Fibroblast of lung (primary cell): Measurements from ENCODE around the gene AGBL4. TPM values are rescaled to one million over a fixed set of nuclear protein-coding genes. Genes with fewer than 3 reads are reported as not detected.

Experiments used
- DNase-seq, 2 donors: peaks; one replicate each; pipeline versions ENCODE4 v3.0.0 to v3.0.0-alpha.2; 2010; ENCODE audit warnings: low read depth in 2 of 2
- H2AFZ ChIP-seq: 2 replicates; pipeline ENCODE4 v1.5.1; 2012; ENCODE audit warnings: low read length, control low read depth, inconsistent platforms
- H3K27ac ChIP-seq: 2 replicates; pipeline ENCODE4 v1.5.1; 2011; ENCODE audit warnings: low read length, control low read depth; ENCODE audit not compliant: insufficient read depth
- H3K27me3 ChIP-seq: 2 replicates; pipeline ENCODE4 v1.5.1; 2011; ENCODE audit warnings: mild to moderate bottlenecking, low read length; ENCODE audit not compliant: control insufficient read depth, insufficient read depth
- H3K36me3 ChIP-seq: 2 replicates; pipeline ENCODE4 v1.5.1; 2011; ENCODE audit warnings: low read length; ENCODE audit not compliant: control insufficient read depth, insufficient read depth
- H3K4me1 ChIP-seq: 2 replicates; pipeline ENCODE4 v1.5.1; 2011; ENCODE audit warnings: low read length; ENCODE audit not compliant: control insufficient read depth, insufficient read depth; ENCODE audit errors: extremely low read depth
- H3K4me2 ChIP-seq: 2 replicates; pipeline ENCODE4 v1.5.1; 2011; ENCODE audit warnings: low read length, control low read depth; ENCODE audit not compliant: insufficient read depth; ENCODE audit errors: extremely low read depth
- H3K4me3 ChIP-seq, 4 experiments: fragments of 200-600 bp in 1 of 4; sonication (generic) in 1 of 4; replicated peaks in 1 of 4; 2 replicates each; pipeline ENCODE4 v1.5.1; 2011 to 2016; ENCODE audit warnings: low read length in 4 of 4, low read depth in 3 of 4, mild to moderate bottlenecking in 3 of 4, control low read depth in 2 of 4, inconsistent platforms in 1 of 4, mixed read lengths in 1 of 4; ENCODE audit not compliant: insufficient read depth in 1 of 4; ENCODE audit errors: control extremely low read depth in 1 of 4
- H3K79me2 ChIP-seq: 2 replicates; pipeline ENCODE4 v1.5.1; 2012; ENCODE audit warnings: mild to moderate bottlenecking, low read length, inconsistent platforms; ENCODE audit not compliant: control insufficient read depth, insufficient read depth
- H3K9ac ChIP-seq: 2 replicates; pipeline ENCODE4 v1.5.1; 2011; ENCODE audit warnings: mild to moderate bottlenecking, low read length, control low read depth; ENCODE audit not compliant: insufficient read depth
- H3K9me3 ChIP-seq: 2 replicates; pipeline ENCODE4 v1.5.1; 2012; ENCODE audit warnings: low read depth, low read length; ENCODE audit not compliant: control insufficient read depth, insufficient read depth
- H4K20me1 ChIP-seq: 2 replicates; pipeline ENCODE4 v1.5.1; 2011; ENCODE audit warnings: low read length; ENCODE audit not compliant: control insufficient read depth, insufficient read depth; ENCODE audit errors: extremely low read depth
- EZH2 ChIP-seq: IDR thresholded peaks from 2 replicates; pipeline ENCODE4 v1.5.1; 2012; ENCODE audit warnings: low read length, control low read depth, mild to moderate bottlenecking; ENCODE audit errors: missing control alignments
- polyA plus RNA-seq, 2 donors: library from polyadenylated mRNA; depleted of rRNA in 1 of 2; stranded (reverse) in 1 of 2; unstranded in 1 of 2; fragments of >200 nt; gene quantifications; 2 replicates each; pipeline ENCODE4 v1.2.1, GENCODE V29; 2011 to 2012; ENCODE audit warnings: missing spikeins in 1 of 2
- total RNA-seq: library from RNA; depleted of rRNA; stranded (reverse); fragments of >200 nt; gene quantifications from 2 replicates; pipeline ENCODE4 v1.2.1, GENCODE V29; 2014
- TF ChIP-seq, protein P1 (sequence below), 2 donors: IDR thresholded peaks in 1 of 2; conservative IDR thresholded peaks in 1 of 2; 1 replicate in 1 of 2; 2 replicates in 1 of 2; pipeline ENCODE4 v1.5.1; 2011 to 2012; ENCODE audit warnings: low read length in 2 of 2, control low read depth in 1 of 2, inconsistent platforms in 1 of 2, low read depth in 1 of 2, mild to moderate bottlenecking in 1 of 2

AGBL4 gene
- total and polyA plus RNA-seq, 2 donors (not counting 1 experiment from before 2014, with no cell fraction given), result not detected

DNA sequence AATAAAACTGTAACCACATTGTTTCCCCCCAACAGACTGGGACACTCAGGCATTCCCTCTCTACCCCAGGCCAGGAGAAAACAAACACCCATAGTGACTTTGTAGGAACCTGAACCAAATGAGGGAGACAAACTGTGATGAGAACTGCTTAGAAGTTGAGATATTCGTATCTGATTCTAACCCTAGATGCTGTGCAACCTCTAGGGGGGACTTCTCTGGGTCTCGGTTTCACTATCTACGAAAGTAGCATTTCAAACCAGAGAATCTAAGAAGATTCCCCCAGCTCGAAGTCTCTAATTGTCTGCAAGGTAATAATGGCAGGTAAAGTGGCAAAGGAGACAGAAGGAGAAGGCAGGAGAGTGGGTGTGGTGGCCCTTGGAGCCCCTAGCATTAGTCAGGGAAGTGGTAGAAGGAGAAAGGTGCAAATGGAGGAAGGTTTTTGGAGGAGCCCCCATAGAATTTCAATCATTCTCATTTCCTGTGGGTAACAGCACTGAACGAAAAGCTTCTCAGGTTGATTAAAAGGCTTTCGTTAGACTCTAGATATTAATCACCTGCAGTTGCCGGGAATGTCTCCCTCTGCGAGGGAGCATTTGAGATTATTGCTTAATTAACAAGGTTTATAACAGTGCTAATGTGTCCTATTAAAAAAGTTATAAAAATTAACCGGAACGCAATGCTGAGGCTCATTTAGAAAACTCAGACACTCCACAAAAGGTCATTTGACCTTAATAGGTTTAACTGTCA lies 1293.4 kb downstream of the AGBL4 start:
- H2AFZ ChIP-seq, result no peak overlapping the region
- H3K4me1 ChIP-seq, result no peaks in the 10 kb centered on the region
- no peak overlapping the region for H3K9ac ChIP-seq
- H3K9me3 ChIP-seq, result no peaks in the 10 kb centered on the region
- no peaks in the 10 kb centered on the region for H3K79me2 ChIP-seq
- H3K27ac ChIP-seq, result no peak overlapping the region
- TF ChIP-seq EZH2, result no peak
- TF ChIP-seq, protein P1, sequence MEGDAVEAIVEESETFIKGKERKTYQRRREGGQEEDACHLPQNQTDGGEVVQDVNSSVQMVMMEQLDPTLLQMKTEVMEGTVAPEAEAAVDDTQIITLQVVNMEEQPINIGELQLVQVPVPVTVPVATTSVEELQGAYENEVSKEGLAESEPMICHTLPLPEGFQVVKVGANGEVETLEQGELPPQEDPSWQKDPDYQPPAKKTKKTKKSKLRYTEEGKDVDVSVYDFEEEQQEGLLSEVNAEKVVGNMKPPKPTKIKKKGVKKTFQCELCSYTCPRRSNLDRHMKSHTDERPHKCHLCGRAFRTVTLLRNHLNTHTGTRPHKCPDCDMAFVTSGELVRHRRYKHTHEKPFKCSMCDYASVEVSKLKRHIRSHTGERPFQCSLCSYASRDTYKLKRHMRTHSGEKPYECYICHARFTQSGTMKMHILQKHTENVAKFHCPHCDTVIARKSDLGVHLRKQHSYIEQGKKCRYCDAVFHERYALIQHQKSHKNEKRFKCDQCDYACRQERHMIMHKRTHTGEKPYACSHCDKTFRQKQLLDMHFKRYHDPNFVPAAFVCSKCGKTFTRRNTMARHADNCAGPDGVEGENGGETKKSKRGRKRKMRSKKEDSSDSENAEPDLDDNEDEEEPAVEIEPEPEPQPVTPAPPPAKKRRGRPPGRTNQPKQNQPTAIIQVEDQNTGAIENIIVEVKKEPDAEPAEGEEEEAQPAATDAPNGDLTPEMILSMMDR (conservative IDR thresholded peaks at IDR 0.05 in 1 of 2, IDR thresholded peaks at IDR 0.05 in 1 of 2; ENCODE audit: low read depth in 1 of 2, low read length in 2 of 2), result no peak
- no peaks in the 10 kb centered on the region for H4K20me1 ChIP-seq
- no peak overlapping the region for H3K4me3 ChIP-seq
- H3K36me3 ChIP-seq, result no peaks in the 10 kb centered on the region
- H3K27me3 ChIP-seq, result no peaks in the 10 kb centered on the region
- no peak for DNase-seq
- no peak overlapping the region for H3K4me2 ChIP-seq

DNA sequence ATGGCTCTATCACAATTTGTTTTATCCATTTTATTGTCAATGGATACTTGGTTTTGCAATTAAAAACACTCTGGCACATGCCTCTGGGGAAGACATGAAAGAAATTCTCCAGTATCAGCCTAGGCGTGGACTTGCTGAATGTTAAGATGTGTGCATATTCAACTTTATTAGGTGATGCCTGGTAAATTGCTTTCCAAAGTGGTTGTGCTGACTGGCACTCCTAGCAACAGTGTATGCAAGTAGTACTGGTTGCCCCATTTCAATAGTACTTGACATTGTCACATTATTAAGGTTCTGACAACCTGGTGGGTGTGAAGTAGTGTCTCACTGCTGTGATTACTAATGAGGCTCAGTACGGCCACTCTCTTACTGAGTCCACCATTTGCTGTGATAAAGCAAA lies 1295.2 kb downstream of the AGBL4 start:
- no peaks in the 10 kb centered on the region for H3K79me2 ChIP-seq
- no peaks in the 10 kb centered on the region for H3K27me3 ChIP-seq
- no peaks in the 10 kb centered on the region for H3K9me3 ChIP-seq
- no peak overlapping the region for H2AFZ ChIP-seq
- H3K4me3 ChIP-seq, result no peak overlapping the region
- no peak overlapping the region for H3K4me2 ChIP-seq
- TF ChIP-seq EZH2, result no peak
- TF ChIP-seq, protein P1 (conservative IDR thresholded peaks at IDR 0.05 in 1 of 2, IDR thresholded peaks at IDR 0.05 in 1 of 2; ENCODE audit: low read depth in 1 of 2, low read length in 2 of 2), result no peak
- H3K9ac ChIP-seq, result no peak overlapping the region
- no peaks in the 10 kb centered on the region for H3K4me1 ChIP-seq
- H3K36me3 ChIP-seq, result no peaks in the 10 kb centered on the region
- no peak for DNase-seq
- H4K20me1 ChIP-seq, result no peaks in the 10 kb centered on the region
- no peak overlapping the region for H3K27ac ChIP-seq

DNA sequence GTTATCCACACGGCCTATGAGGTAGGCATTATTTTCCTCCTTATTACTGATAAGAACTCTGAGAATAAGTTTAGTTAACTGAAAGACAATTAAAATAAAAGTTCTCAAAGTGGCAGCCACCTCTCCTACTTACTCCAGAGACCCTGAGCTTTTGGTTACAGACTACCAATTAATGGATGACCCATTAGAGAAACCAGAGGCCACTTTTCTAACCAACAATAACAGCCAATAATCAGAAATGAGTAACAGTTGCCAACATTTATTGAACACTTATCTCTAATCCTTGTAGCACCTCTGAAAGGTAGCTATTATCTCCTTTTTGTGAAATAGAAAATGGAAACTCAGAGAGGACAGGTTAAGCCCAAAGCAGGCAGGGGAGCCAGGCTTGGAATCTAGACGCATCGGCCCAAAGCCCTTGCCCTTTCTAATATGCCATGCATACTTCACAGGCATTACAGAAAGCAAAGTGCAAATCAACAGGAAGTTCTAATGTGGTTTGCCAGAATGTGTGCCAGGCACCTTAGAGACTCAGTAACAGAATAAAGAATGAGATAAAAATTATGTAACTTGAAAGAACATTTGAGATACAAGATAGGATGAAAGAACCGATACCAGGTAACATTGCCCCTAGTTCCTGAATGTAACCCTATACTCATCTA lies 1297.1 kb downstream of the AGBL4 start:
- no peaks in the 10 kb centered on the region for H3K27me3 ChIP-seq
- no peaks in the 10 kb centered on the region for H3K36me3 ChIP-seq

More for the DNA sequence above, 1297.1 kb downstream of the AGBL4 start:
- H3K9me3 ChIP-seq, result no peaks in the 10 kb centered on the region
- no peak overlapping the region for H2AFZ ChIP-seq
- H3K4me1 ChIP-seq, result no peaks in the 10 kb centered on the region
- no peaks in the 10 kb centered on the region for H3K79me2 ChIP-seq
- no peak overlapping the region for H3K4me2 ChIP-seq
- H3K4me3 ChIP-seq, result no peak overlapping the region
- TF ChIP-seq, protein P1 (conservative IDR thresholded peaks at IDR 0.05 in 1 of 2, IDR thresholded peaks at IDR 0.05 in 1 of 2; ENCODE audit: low read depth in 1 of 2, low read length in 2 of 2), result no peak
- TF ChIP-seq EZH2, result no peak
- no peak overlapping the region for H3K27ac ChIP-seq
- DNase-seq, result no peak
- no peak overlapping the region for H3K9ac ChIP-seq
- H4K20me1 ChIP-seq, result no peaks in the 10 kb centered on the region
